Neural progenitor cell (in vitro differentiated cells): ENCODE data around the gene SLC25A45. TPM values are rescaled to one million over a fixed set of nuclear protein-coding genes. Genes with fewer than 3 reads are reported as not detected.
A peak's percentile ranks its signal among the peaks of the same experiment; 100 is the strongest.

ENCODE experiments used
- DNase-seq: peaks from one replicate; pipeline ENCODE4 v3.0.0-alpha.2; 2016; ENCODE audit warnings: low spot score
- H2AFZ ChIP-seq: fragments of 200-600 bp; sonication (generic); replicated peaks from 2 replicates; pipeline ENCODE4 v1.6.1; 2016; ENCODE audit warnings: antibody characterized with exemption
- H3F3A ChIP-seq: fragments of 200-600 bp; sonication (generic); 2 replicates; pipeline ENCODE4 v1.6.1; 2016; ENCODE audit warnings: antibody characterized with exemption, low read depth
- H3K27ac ChIP-seq: fragments of 200-600 bp; sonication (generic); 2 replicates; pipeline ENCODE4 v1.5.1; 2016; ENCODE audit warnings: mild to moderate bottlenecking
- H3K27me3 ChIP-seq: fragments of 200-600 bp; sonication (generic); 2 replicates; pipeline ENCODE4 v1.6.1; 2016; ENCODE audit warnings: mild to moderate bottlenecking, moderate library complexity
- H3K36me3 ChIP-seq: fragments of 200-600 bp; sonication (generic); 2 replicates; pipeline ENCODE4 v1.5.1; 2016
- H3K4me1 ChIP-seq: fragments of 200-600 bp; sonication (generic); 2 replicates; pipeline ENCODE4 v1.6.1; 2016; ENCODE audit warnings: mixed run types
- H3K4me2 ChIP-seq: fragments of 200-600 bp; sonication (generic); 2 replicates; pipeline ENCODE4 v1.6.1; 2016
- H3K4me3 ChIP-seq: fragments of 200-600 bp; sonication (generic); 2 replicates; pipeline ENCODE4 v1.5.1; 2016
- H3K79me2 ChIP-seq: fragments of 200-600 bp; sonication (generic); 2 replicates; pipeline ENCODE4 v1.6.1; 2016; ENCODE audit warnings: low read depth
- H3K9ac ChIP-seq: fragments of 200-600 bp; sonication (generic); 2 replicates; pipeline ENCODE4 v1.6.1; 2016
- H3K9me3 ChIP-seq: fragments of 200-600 bp; sonication (generic); 2 replicates; pipeline ENCODE4 v1.5.1; 2016; ENCODE audit warnings: low read depth
- H4K20me1 ChIP-seq: fragments of 200-600 bp; sonication (generic); 2 replicates; pipeline ENCODE4 v1.6.1; 2016; ENCODE audit warnings: low read depth
- H3K27ac Mint-ChIP-seq: 3 replicates; pipeline ENCODE4 v1.8.0; 2021; ENCODE audit warnings: mixed read lengths
- H3K27me3 Mint-ChIP-seq: 2 replicates; pipeline ENCODE4 v1.8.0; 2022; ENCODE audit warnings: low read depth, mild to moderate bottlenecking, inconsistent platforms, moderate library complexity, mixed read lengths; ENCODE audit not compliant: insufficient read depth
- H3K36me3 Mint-ChIP-seq: 3 replicates; pipeline ENCODE4 v1.8.0; 2021; ENCODE audit warnings: mixed read lengths
- H3K4me1 Mint-ChIP-seq: 3 replicates; pipeline ENCODE4 v1.8.0; 2021; ENCODE audit warnings: mixed read lengths
- H3K4me3 Mint-ChIP-seq: 3 replicates; pipeline ENCODE4 v1.8.0; 2021; ENCODE audit warnings: mild to moderate bottlenecking, moderate library complexity, mixed read lengths
- H3K9me3 Mint-ChIP-seq: 3 replicates; pipeline ENCODE4 v1.8.0; 2020; ENCODE audit warnings: mixed read lengths
- CTCF ChIP-seq: fragments of 200-600 bp; sonication (generic); IDR thresholded peaks from 2 replicates; pipeline ENCODE4 v1.5.1; 2017; ENCODE audit warnings: antibody characterized with exemption, mild to moderate bottlenecking
- EZH2 ChIP-seq: fragments of 200-600 bp; sonication (generic); IDR thresholded peaks from 2 replicates; pipeline ENCODE4 v1.6.1; 2017; ENCODE audit warnings: antibody characterized with exemption, mild to moderate bottlenecking, moderate library complexity
- EZH2phosphoT487 ChIP-seq: fragments of 200-600 bp; sonication (generic); IDR thresholded peaks from 2 replicates; pipeline ENCODE4 v1.6.1; 2017; ENCODE audit warnings: antibody characterized with exemption
- total RNA-seq: library from RNA; depleted of rRNA; stranded (reverse); fragments of >200 nt; gene quantifications from 2 replicates; pipeline ENCODE4 v1.2.3, GENCODE V29; 2015; ENCODE audit warnings: low replicate concordance

Gene SLC25A45
- total RNA-seq, 1 donor from 2014 or later: 0.47 TPM

DNA sequence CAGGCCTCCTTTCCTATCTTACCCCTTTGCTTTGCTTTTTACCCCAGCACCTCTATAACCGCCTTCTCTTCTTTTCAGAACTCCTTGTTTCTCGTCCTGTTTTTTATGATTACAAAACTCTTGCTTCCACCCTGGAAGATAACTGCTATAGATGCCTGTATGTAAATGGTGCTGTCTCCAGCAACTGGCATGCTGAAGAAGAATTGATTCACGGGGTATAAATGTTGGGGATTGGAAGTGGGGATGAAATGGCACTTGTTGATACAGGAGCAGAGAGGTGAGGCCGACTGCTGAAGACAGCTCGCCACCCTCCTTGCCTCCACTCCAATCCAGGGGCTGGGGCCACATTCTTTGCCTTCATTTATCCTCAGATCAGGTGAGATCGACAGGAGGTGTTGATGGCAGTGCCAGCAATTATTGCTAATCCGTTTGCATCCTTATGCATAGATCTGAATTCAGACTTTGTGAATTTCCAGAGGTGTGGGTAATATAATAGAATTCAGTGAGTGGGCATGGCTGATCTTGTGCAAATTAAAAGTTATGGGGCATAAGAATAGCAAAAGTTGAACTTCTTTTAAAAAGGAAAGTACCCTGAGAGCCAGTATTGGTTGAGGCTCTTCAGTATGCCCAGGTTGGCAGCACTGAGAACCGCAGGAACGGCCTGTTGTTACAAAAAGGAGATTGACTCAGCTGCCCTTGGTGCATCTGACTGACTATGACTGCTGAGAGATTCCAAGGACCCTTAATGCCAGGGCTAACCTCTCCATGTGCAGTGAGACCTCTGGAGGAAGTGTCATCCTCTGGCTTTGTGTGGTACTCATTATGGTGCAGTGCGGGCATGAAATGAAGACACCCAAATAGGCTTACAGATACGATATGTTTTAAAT lies 45.5 kb upstream of the SLC25A45 start:
- peaks cover 11% of the 10 kb centered on the region for H3K27me3 Mint-ChIP-seq
- peaks cover 6% of the 10 kb centered on the region for H3F3A ChIP-seq
- H3K4me2 ChIP-seq: no peak overlapping the region

DNA sequence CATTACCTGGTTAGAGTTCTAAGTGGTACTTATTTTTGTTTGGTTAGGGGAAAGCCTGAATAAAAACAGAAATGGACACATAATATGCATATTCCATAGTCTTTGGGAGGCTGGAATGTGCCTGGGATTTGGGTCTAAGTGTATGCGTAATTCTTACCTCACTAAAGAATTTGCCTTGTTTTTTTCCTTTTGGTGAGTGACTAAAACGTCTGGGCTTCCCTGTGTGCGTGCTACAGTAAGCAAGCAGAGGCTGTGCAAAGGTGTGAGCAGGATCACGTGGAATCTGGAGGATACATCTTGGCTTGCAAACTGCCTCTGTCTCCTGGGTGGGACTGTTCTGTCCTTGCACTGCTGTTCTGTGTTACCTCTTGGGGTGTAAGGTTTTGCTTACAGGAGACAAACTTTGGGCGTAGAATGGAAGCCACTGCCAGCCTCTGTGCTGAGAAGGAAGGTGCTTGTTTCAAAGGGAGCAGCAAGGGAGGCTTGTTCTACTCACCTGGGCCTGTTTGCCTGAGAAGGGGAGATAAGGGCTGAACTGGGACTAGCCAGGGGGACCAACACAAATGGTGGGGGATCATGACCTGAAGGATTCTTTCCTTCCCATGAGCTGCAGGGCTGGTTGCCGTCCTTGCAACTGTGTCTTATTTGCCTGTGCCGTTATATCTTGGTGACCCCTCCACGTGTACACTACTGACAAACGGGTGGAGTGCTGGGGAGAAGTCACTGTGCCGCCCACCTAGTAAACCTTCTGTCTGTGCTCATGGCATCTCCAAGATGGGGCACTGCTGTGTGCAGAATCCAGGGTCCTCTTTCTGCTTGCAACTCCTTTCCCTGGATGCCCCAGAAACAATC lies 44.6 kb upstream of the SLC25A45 start:
- Histone ChIP-seq H4K20me1 (peaks cover 4% of the 10 kb centered on the region), H3K9ac (no peak overlapping the region), H3K27me3 (no peaks in the 10 kb centered on the region), H2AFZ (no peak overlapping the region), H3K9me3 (no peaks in the 10 kb centered on the region), H3K36me3 (no peaks in the 10 kb centered on the region), H3K4me2 (no peak overlapping the region), H3K4me1 (peaks cover 16% of the 10 kb centered on the region), H3K27ac (no peak overlapping the region), H3K4me3 (no peak overlapping the region), H3K79me2 (peaks cover 37% of the 10 kb centered on the region), H3F3A (peaks cover 10% of the 10 kb centered on the region)
- H3K27me3 Mint-ChIP-seq: peaks cover 17% of the 10 kb centered on the region
- no peaks in the 10 kb centered on the region for H3K9me3 Mint-ChIP-seq
- no peak overlapping the region for H3K27ac Mint-ChIP-seq
- peaks cover 73% of the 10 kb centered on the region for H3K4me1 Mint-ChIP-seq
- no peak for DNase-seq
- TF ChIP-seq EZH2phosphoT487 (no peak), EZH2 (no peak), CTCF (no peak)
- H3K4me3 Mint-ChIP-seq: no peak overlapping the region
- H3K36me3 Mint-ChIP-seq: peaks cover 5% of the 10 kb centered on the region

More for the DNA sequence above, 45.5 kb upstream of the SLC25A45 start:
- no peaks in the 10 kb centered on the region for H3K27me3 ChIP-seq
- Mint-ChIP-seq H3K4me3 (peak overlapping the region; percentile 36), H3K9me3 (no peaks in the 10 kb centered on the region), H3K4me1 (peaks cover 66% of the 10 kb centered on the region), H3K36me3 (peaks cover 5% of the 10 kb centered on the region), H3K27ac (no peak overlapping the region)
- H3K27ac ChIP-seq: no peak overlapping the region
- peaks cover 16% of the 10 kb centered on the region for H3K4me1 ChIP-seq
- H3K4me3 ChIP-seq: no peak overlapping the region
- peaks cover 4% of the 10 kb centered on the region for H4K20me1 ChIP-seq
- peaks cover 34% of the 10 kb centered on the region for H3K79me2 ChIP-seq
- TF ChIP-seq EZH2 (no peak), EZH2phosphoT487 (no peak), CTCF (no peak)
- H3K9me3 ChIP-seq: no peaks in the 10 kb centered on the region
- no peak overlapping the region for H3K9ac ChIP-seq
- H2AFZ ChIP-seq: no peak overlapping the region
- H3K36me3 ChIP-seq: no peaks in the 10 kb centered on the region
- DNase-seq: no peak

DNA sequence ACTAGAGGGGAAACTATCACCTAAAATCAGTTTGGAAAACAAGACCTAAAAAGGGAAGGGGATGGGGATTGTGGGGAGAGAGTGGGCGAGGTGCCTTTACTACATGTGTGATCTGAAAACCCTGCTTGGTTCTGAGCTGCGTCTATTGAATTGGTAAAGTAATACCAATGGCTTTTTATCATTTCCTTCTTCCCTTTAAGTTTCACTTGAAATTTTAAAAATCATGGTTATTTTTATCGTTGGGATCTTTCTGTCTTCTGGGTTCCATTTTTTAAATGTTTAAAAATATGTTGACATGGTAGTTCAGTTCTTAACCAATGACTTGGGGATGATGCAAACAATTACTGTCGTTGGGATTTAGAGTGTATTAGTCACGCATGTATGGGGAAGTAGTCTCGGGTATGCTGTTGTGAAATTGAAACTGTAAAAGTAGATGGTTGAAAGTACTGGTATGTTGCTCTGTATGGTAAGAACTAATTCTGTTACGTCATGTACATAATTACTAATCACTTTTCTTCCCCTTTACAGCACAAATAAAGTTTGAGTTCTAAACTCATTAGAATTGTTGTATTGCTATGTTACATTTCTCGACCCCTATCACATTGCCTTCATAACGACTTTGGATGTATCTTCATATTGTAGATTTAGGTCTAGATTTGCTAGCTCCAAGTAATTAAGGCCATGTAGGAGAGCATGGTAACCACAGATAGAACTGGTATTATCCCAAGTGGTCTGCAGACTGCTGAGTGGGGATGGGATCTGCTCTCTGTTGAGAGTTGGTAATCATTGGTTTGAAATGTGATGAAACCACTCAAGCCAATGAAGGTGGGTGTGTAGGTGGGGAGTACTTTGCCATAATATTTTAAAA lies 43.8 kb upstream of the SLC25A45 start:
- peak overlapping the region; percentile 44 for H3K4me2 ChIP-seq
- peaks cover 5% of the 10 kb centered on the region for H3K36me3 Mint-ChIP-seq
- no peak overlapping the region for H2AFZ ChIP-seq
- H3K4me1 ChIP-seq: peaks cover 24% of the 10 kb centered on the region
- peaks cover 17% of the 10 kb centered on the region for H3F3A ChIP-seq
- no peaks in the 10 kb centered on the region for H3K9me3 ChIP-seq
- peaks cover 80% of the 10 kb centered on the region for H3K4me1 Mint-ChIP-seq
- H3K36me3 ChIP-seq: no peaks in the 10 kb centered on the region
- peak overlapping the region; percentile 54 for H3K4me3 Mint-ChIP-seq
- H3K79me2 ChIP-seq: peaks cover 45% of the 10 kb centered on the region
- TF ChIP-seq EZH2phosphoT487 (no peak), CTCF (no peak), EZH2 (no peak)
- H3K9ac ChIP-seq: no peak overlapping the region
- no peaks in the 10 kb centered on the region for H3K9me3 Mint-ChIP-seq
- H3K27me3 Mint-ChIP-seq: peaks cover 17% of the 10 kb centered on the region
- peaks cover 4% of the 10 kb centered on the region for H4K20me1 ChIP-seq
- no peak overlapping the region for H3K27ac ChIP-seq
- DNase-seq: no peak
- no peak overlapping the region for H3K27ac Mint-ChIP-seq
- H3K27me3 ChIP-seq: no peaks in the 10 kb centered on the region
- H3K4me3 ChIP-seq: no peak overlapping the region
